ENCODE results near the gene SIM1. TPM values are rescaled to one million over a fixed set of nuclear protein-coding genes. Genes with fewer than 3 reads are reported as not detected.

The SIM1 gene
- total and polyA plus RNA-seq, 2 of the 8 experiments (the other 6 are each of a cell fraction or from before 2014, with no cell fraction given): 0.02 to 0.39 TPM

GRCh38 chr6:100485268-100485667, 20.5 kb upstream of the SIM1 start:
- H3K23me2 ChIP-seq (ENCODE audit: low read depth, low read length): no peaks in the 10 kb centered on the region
- H3K79me2 ChIP-seq (ENCODE audit: control insufficient read depth in 1 of 2, insufficient read depth in 2 of 2, low read length in 2 of 2): no peaks in the 10 kb centered on the region
- no peak overlapping the region for H3K4me3 ChIP-seq (ENCODE audit: extremely low read depth in 1 of 4, insufficient read depth in 2 of 4, low read depth in 3 of 4, low read length in 4 of 4)
- FAIRE-seq: no peak
- H3K18ac ChIP-seq (ENCODE audit: extremely low read depth, low read length): no peak overlapping the region
- H4K91ac ChIP-seq (replicated peaks; ENCODE audit: insufficient read length, low read length): no peak overlapping the region
- H2BK15ac ChIP-seq (ENCODE audit: low read length): no peak overlapping the region
- H2BK120ac ChIP-seq (replicated peaks; ENCODE audit: low read depth, low read length): no peak overlapping the region
- no peak overlapping the region for H2BK20ac ChIP-seq (ENCODE audit: low read length)
- H3K79me1 ChIP-seq (ENCODE audit: low read depth, low read length): no peaks in the 10 kb centered on the region
- no peak overlapping the region for H2BK12ac ChIP-seq (ENCODE audit: low read depth, low read length)
- no peak overlapping the region for H2AK5ac ChIP-seq (ENCODE audit: low read depth, low read length)
- no peaks in the 10 kb centered on the region for H3K4me1 ChIP-seq (replicated peaks in 1 of 4; ENCODE audit: control insufficient read depth in 3 of 4, insufficient read depth in 4 of 4, low read length in 3 of 4)
- H4K20me1 ChIP-seq (replicated peaks in 1 of 2; ENCODE audit: control insufficient read depth in 1 of 2, insufficient read depth in 2 of 2, low read length in 2 of 2): no peaks in the 10 kb centered on the region
- DNase-seq (ENCODE audit: low read depth in 1 of 2, low spot score in 2 of 2): no peak
- no peak overlapping the region for H3K56ac ChIP-seq (replicated peaks; ENCODE audit: insufficient read length, low read depth, low read length)
- no peak overlapping the region for H3K27ac ChIP-seq (ENCODE audit: low read depth, low read length)
- H3K4me2 ChIP-seq (ENCODE audit: insufficient read depth in 1 of 2, low read depth in 2 of 2, low read length in 2 of 2): no peak overlapping the region
- H2AFZ ChIP-seq (ENCODE audit: low read length): no peak overlapping the region
- H2BK5ac ChIP-seq (ENCODE audit: low read depth, low read length): no peak overlapping the region
- H3K36me3 ChIP-seq (ENCODE audit: control insufficient read depth in 2 of 4, insufficient read depth in 4 of 4, low read length in 3 of 4): no peaks in the 10 kb centered on the region
- TF ChIP-seq SIX5 (IDR thresholded peaks at IDR 0.05; ENCODE audit: low read depth, low read length): no peak
- TF ChIP-seq SP2 (IDR thresholded peaks at IDR 0.05; ENCODE audit: low read length): no peak
- TF ChIP-seq GABPA (IDR thresholded peaks at IDR 0.05; ENCODE audit: borderline replicate concordance, insufficient read depth, low read length): no peak
- TF ChIP-seq EGR1 (IDR thresholded peaks at IDR 0.05; ENCODE audit: borderline replicate concordance, low read depth, low read length): no peak
- TF ChIP-seq KDM4A (IDR thresholded peaks at IDR 0.05; ENCODE audit: low read depth, low read length, severe bottlenecking): no peak
- TF ChIP-seq CREB1 (IDR thresholded peaks at IDR 0.05): no peak
- no peak for TF ChIP-seq TCF12 (IDR thresholded peaks at IDR 0.05; ENCODE audit: low read depth, low read length)
- TF ChIP-seq CBX8 (IDR thresholded peaks at IDR 0.05; ENCODE audit: borderline replicate concordance, low read depth, low read length): no peak
- no peak for TF ChIP-seq BRCA1 (IDR thresholded peaks at IDR 0.05; ENCODE audit: low read depth, low read length)
- no peak for TF ChIP-seq KDM1A (IDR thresholded peaks at IDR 0.05; ENCODE audit: borderline replicate concordance, low read length)
- TF ChIP-seq KDM5A (IDR thresholded peaks at IDR 0.05; ENCODE audit: low read length): no peak
- no peak for TF ChIP-seq RBBP5 (IDR thresholded peaks at IDR 0.05; ENCODE audit: borderline replicate concordance, low read depth, low read length)
- H3K27me3 ChIP-seq (replicated peaks in 1 of 4; ENCODE audit: control insufficient read depth in 3 of 4, extremely low read depth in 1 of 4, insufficient read depth in 3 of 4, low read length in 3 of 4): no peaks in the 10 kb centered on the region
- ChIA-PET CTCF (ENCODE audit: partially characterized antibody) (interaction anchor here (1.0 kb wide), 1 partner anchor 180 kb away, joined by 4 read pairs; no protein-coding TSS in a partner anchor), POLR2A (ENCODE audit: partially characterized antibody) (no interaction called here)
- H4K8ac ChIP-seq (ENCODE audit: extremely low read depth, insufficient read depth, low read length): no peak overlapping the region
- no peak overlapping the region for H3K4ac ChIP-seq (replicated peaks; ENCODE audit: insufficient read length, low read depth, low read length)
- no peak overlapping the region for H3K14ac ChIP-seq (ENCODE audit: insufficient read length)
- H3K23ac ChIP-seq (ENCODE audit: insufficient read length): no peak overlapping the region
- H3K9me3 ChIP-seq (ENCODE audit: insufficient read depth in 2 of 2, low read depth in 1 of 2, low read length in 1 of 2): peaks cover 0 to 2% of the 10 kb centered on the region in 2 experiments; a peak in 1 of 4 replicates
- no peak overlapping the region for H4K5ac ChIP-seq (ENCODE audit: insufficient read length, low read depth, low read length)
- no peak overlapping the region for H3K9ac ChIP-seq (replicated peaks in 1 of 4; ENCODE audit: extremely low read depth in 1 of 4, low read depth in 3 of 4, low read length in 3 of 4)
